GM21381 (cell line): Measurements from ENCODE around the gene SRC.

ENCODE experiments used
- ATAC-seq: cut with Tn5 transposase; IDR thresholded peaks from one replicate; pipeline ENCODE4 v1.9.1; 2021; ENCODE audit warnings: mild to moderate bottlenecking, moderate library complexity; ENCODE audit not compliant: unreplicated experiment

The SRC gene

GRCh38 chr20:37379967-37380828, 34.3 kb downstream of the SRC start:
- no peak for ATAC-seq

- ATAC-seq: no peak
Observed at GRCh38 chr20:37380864-37381579, 35.1 kb downstream of the SRC start.

- no peak for ATAC-seq
Observed at GRCh38 chr20:37381621-37382471, 35.9 kb downstream of the SRC start.

- ATAC-seq: no peak
Observed at GRCh38 chr20:37382482-37383120, 36.7 kb downstream of the SRC start.

- ATAC-seq: no peak
Observed at GRCh38 chr20:37383229-37383989, 37.5 kb downstream of the SRC start.

GRCh38 chr20:37384683-37385174, 38.8 kb downstream of the SRC start:
- ATAC-seq: no peak

- no peak for ATAC-seq
Observed at GRCh38 chr20:37385176-37385575, 39.2 kb downstream of the SRC start.

GRCh38 chr20:37385659-37386504, 39.9 kb downstream of the SRC start:
- no peak for ATAC-seq

- no peak for ATAC-seq
Observed at GRCh38 chr20:37386505-37387251, 40.7 kb downstream of the SRC start.

GRCh38 chr20:37387519-37388269, 41.8 kb downstream of the SRC start:
- no peak for ATAC-seq

- ATAC-seq: no peak
Observed at GRCh38 chr20:37388831-37389230, 42.9 kb downstream of the SRC start.

- no peak for ATAC-seq
Observed at GRCh38 chr20:37389241-37389747, 43.4 kb downstream of the SRC start.

GRCh38 chr20:37389844-37390275, 43.9 kb downstream of the SRC start:
- ATAC-seq: no peak

- ATAC-seq: no peak
Observed at GRCh38 chr20:37390503-37390890, 44.6 kb downstream of the SRC start.

- no peak for ATAC-seq
Observed at GRCh38 chr20:37390891-37391525, 45.1 kb downstream of the SRC start.

GRCh38 chr20:37392441-37393195, 46.7 kb downstream of the SRC start:
- no peak for ATAC-seq
